ENCODE measurements around the gene PSMD14. TPM values are rescaled to one million over a fixed set of nuclear protein-coding genes. Genes with fewer than 3 reads are reported as not detected.
A peak's percentile ranks its signal among the peaks of the same experiment; 100 is the strongest.

The PSMD14 gene
- total and polyA plus RNA-seq, 2 of the 13 experiments (the other 11 are each of a cell fraction or from before 2014, with no cell fraction given), result 60.6 to 149 TPM

DNA sequence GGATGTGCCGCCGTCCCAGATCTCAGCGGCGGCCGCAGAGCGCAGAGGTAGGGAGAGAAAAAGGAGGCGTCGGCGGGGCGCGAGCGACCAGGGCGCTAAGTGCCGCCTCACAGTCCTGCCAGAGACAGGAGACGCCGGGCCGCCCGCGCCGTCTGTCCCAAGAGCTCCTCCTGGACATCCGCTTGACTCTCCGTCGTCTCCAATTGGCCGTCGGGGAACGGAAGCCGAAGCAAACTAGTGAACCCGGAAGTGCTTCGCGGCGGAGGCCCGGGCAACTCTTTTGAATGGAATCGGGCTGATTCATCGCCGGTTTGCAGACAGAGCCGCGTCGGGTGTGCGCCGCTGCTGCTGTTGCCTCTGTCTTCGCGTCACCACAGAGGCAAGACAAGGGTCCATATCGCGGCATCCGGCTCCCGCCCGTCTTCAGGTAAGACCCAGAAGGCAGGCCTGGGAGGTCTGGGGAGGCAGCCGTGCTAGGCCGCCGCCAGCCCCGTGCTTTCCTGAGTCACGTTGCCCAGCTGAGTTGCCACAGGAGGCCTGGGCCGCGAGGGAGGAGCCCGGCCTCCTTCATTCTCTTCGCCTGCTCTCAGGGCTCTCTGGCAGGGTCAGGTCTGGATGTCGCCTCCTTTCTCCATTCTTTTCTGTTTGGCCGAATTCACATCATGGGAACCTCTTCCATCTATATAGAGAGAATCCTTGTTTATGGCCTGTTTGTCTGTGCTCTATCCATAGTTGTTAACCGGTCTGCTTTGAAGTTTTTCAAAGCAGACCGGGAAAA is at the start of gene PSMD14 (continued):
- TF ChIP-seq, protein P1, sequence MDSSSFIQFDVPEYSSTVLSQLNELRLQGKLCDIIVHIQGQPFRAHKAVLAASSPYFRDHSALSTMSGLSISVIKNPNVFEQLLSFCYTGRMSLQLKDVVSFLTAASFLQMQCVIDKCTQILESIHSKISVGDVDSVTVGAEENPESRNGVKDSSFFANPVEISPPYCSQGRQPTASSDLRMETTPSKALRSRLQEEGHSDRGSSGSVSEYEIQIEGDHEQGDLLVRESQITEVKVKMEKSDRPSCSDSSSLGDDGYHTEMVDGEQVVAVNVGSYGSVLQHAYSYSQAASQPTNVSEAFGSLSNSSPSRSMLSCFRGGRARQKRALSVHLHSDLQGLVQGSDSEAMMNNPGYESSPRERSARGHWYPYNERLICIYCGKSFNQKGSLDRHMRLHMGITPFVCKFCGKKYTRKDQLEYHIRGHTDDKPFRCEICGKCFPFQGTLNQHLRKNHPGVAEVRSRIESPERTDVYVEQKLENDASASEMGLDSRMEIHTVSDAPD (CRISPR knock-in tag; IDR thresholded peaks at IDR 0.05), result peak; percentile 90; the same call in 1 of the 2 replicates
- no peak for TF ChIP-seq MATR3 (CRISPR knock-in tag; IDR thresholded peaks at IDR 0.05)
- TF ChIP-seq CCDC6 (CRISPR knock-in tag; IDR thresholded peaks at IDR 0.05), result peak; percentile 84; the same call in 1 of the 2 replicates
- TF ChIP-seq RBFOX2 (IDR thresholded peaks at IDR 0.05; ENCODE audit: low read depth, low read length), result peak; percentile 96
- TF ChIP-seq, protein P2, sequence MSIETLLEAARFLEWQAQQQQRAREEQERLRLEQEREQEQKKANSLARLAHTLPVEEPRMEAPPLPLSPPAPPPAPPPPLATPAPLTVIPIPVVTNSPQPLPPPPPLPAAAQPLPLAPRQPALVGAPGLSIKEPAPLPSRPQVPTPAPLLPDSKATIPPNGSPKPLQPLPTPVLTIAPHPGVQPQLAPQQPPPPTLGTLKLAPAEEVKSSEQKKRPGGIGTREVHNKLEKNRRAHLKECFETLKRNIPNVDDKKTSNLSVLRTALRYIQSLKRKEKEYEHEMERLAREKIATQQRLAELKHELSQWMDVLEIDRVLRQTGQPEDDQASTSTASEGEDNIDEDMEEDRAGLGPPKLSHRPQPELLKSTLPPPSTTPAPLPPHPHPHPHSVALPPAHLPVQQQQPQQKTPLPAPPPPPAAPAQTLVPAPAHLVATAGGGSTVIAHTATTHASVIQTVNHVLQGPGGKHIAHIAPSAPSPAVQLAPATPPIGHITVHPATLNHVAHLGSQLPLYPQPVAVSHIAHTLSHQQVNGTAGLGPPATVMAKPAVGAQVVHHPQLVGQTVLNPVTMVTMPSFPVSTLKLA (IDR thresholded peaks at IDR 0.05), result no peak; the same call in 1 of the 2 replicates
- TF ChIP-seq FOXP4 (CRISPR knock-in tag; IDR thresholded peaks at IDR 0.05), result peak; percentile 66
- TF ChIP-seq IRF1 (CRISPR knock-in tag; IDR thresholded peaks at IDR 0.05; ENCODE audit: low read depth), result peak; percentile 81; the same call in 1 of the 2 replicates
- peak; percentile 92 for TF ChIP-seq ZBTB26 (CRISPR knock-in tag; IDR thresholded peaks at IDR 0.05; ENCODE audit: borderline replicate concordance)
- no peak; the same call in none of the 2 replicates for TF ChIP-seq HMG20B (CRISPR knock-in tag; conservative IDR thresholded peaks at IDR 0.05)
- TF ChIP-seq ZNF574 (CRISPR knock-in tag; IDR thresholded peaks at IDR 0.05), result peak; percentile 96
- peak; percentile 90 for TF ChIP-seq TARDBP (CRISPR knock-in tag; IDR thresholded peaks at IDR 0.05)
- TF ChIP-seq BRCA1 (CRISPR knock-in tag; IDR thresholded peaks at IDR 0.05), result no peak
- TF ChIP-seq ZNF558 (CRISPR knock-in tag; IDR thresholded peaks at IDR 0.05; ENCODE audit: borderline replicate concordance), result no peak; the same call in 1 of the 2 replicates
- TF ChIP-seq CHD4 (IDR thresholded peaks at IDR 0.05; ENCODE audit: borderline replicate concordance, low read length), result no peak
- peak; percentile 74 for TF ChIP-seq MED8 (CRISPR knock-in tag; IDR thresholded peaks at IDR 0.05; ENCODE audit: insufficient replicate concordance)
- peak; percentile 93 for TF ChIP-seq ZNF607 (CRISPR knock-in tag; IDR thresholded peaks at IDR 0.05; ENCODE audit: borderline replicate concordance)
- peak; percentile 83; the same call in 1 of the 2 replicates for TF ChIP-seq CREBL2 (CRISPR knock-in tag; IDR thresholded peaks at IDR 0.05; ENCODE audit: borderline replicate concordance)
- TF ChIP-seq BORCS8-MEF2B (CRISPR knock-in tag; IDR thresholded peaks at IDR 0.05), result peak; percentile 97

All from HepG2 (cell line).